HEK293 (cell line): Measurements from ENCODE around the gene NFATC1.

Source experiments
- CTCF ChIA-PET: fragments of 350-600 bp; formaldehyde crosslinking; extraction: SDS; loops from one replicate; lab custom pipeline; 2021; ENCODE audit warnings: antibody characterized with exemption; lab: Yijun Ruan, JAX
- POLR2A ChIA-PET: fragments of 300-600 bp; formaldehyde crosslinking; extraction: SDS; loops from one replicate; lab custom pipeline; 2020; ENCODE audit warnings: antibody characterized with exemption, inconsistent platforms; lab: Yijun Ruan, JAX
- H3K27ac ChIP-seq: fragments of 200-500 bp; sonication (Bioruptor generic); 2 replicates; pipeline ENCODE4 v1.5.1; 2014; ENCODE audit warnings: low read depth, low read length, control low read depth, inconsistent platforms; ENCODE audit errors: extremely low read depth
- H3K36me3 ChIP-seq, 2 experiments: fragments of 200-500 bp in 1 of 2; sonication (Bioruptor generic) in 1 of 2; 1 replicate in 1 of 2; 2 replicates in 1 of 2; pipeline ENCODE4 v1.5.1; 2014 to 2017; ENCODE audit warnings: inconsistent platforms in 2 of 2, low read length in 2 of 2; ENCODE audit not compliant: control insufficient read depth in 2 of 2, insufficient read depth in 1 of 2
- H3K4me1 ChIP-seq: fragments of 200-500 bp; sonication (Bioruptor generic); 2 replicates; pipeline ENCODE4 v1.5.1; 2014; ENCODE audit warnings: mild to moderate bottlenecking, low read length, inconsistent platforms; ENCODE audit not compliant: control insufficient read depth, insufficient read depth
- H3K4me3 ChIP-seq: 2 replicates; pipeline ENCODE4 v1.5.1; 2011; ENCODE audit warnings: low read depth, mild to moderate bottlenecking, control low read depth, low read length, moderate library complexity
- H3K9me3 ChIP-seq: fragments of 200-500 bp; sonication (Bioruptor generic); 2 replicates; pipeline ENCODE4 v1.5.1; 2014; ENCODE audit warnings: low read depth, low read length, inconsistent platforms; ENCODE audit not compliant: control insufficient read depth, insufficient read depth
- HOXA7 ChIP-seq: sonication (generic); formaldehyde crosslinking; IDR thresholded peaks from 2 replicates; pipeline ENCODE4 v1.8.1; 2022; ENCODE audit warnings: missing genetic modification reagents, borderline replicate concordance
- KLF1 ChIP-seq: fragments of 450-650 bp; formaldehyde crosslinking; IDR thresholded peaks from 2 replicates; pipeline ENCODE4 v1.5.1; 2016; ENCODE audit warnings: missing biosample characterization, missing genetic modification characterization
- OVOL3 ChIP-seq: fragments of 450-650 bp; formaldehyde crosslinking; IDR thresholded peaks from 2 replicates; pipeline ENCODE4 v1.5.1; 2016; ENCODE audit warnings: missing biosample characterization, missing genetic modification characterization
- RBAK ChIP-seq: fragments of 450-650 bp; formaldehyde crosslinking; IDR thresholded peaks from 2 replicates; pipeline ENCODE4 v1.5.1; 2016; ENCODE audit warnings: missing biosample characterization, missing genetic modification characterization
- SCRT2 ChIP-seq: fragments of 450-650 bp; formaldehyde crosslinking; IDR thresholded peaks from 2 replicates; pipeline ENCODE4 v1.5.1; 2016; ENCODE audit warnings: missing biosample characterization, missing genetic modification characterization
- YY2 ChIP-seq: fragments of 450-650 bp; formaldehyde crosslinking; IDR thresholded peaks from 2 replicates; pipeline ENCODE4 v1.5.1; 2016; ENCODE audit warnings: missing biosample characterization, missing genetic modification characterization
- ZBTB21 ChIP-seq: fragments of 450-650 bp; formaldehyde crosslinking; IDR thresholded peaks from 2 replicates; pipeline ENCODE4 v1.5.1; 2017; ENCODE audit warnings: missing biosample characterization, missing genetic modification characterization
- ZNF10 ChIP-seq: fragments of 450-650 bp; formaldehyde crosslinking; IDR thresholded peaks from 2 replicates; pipeline ENCODE4 v1.5.1; 2017; ENCODE audit warnings: missing biosample characterization, missing genetic modification characterization
- ZNF132 ChIP-seq: fragments of 450-650 bp; formaldehyde crosslinking; IDR thresholded peaks from 2 replicates; pipeline ENCODE4 v1.5.1; 2017; ENCODE audit warnings: missing biosample characterization, missing genetic modification characterization, borderline replicate concordance
- ZNF175 ChIP-seq: fragments of 450-650 bp; formaldehyde crosslinking; IDR thresholded peaks from 2 replicates; pipeline ENCODE4 v1.5.1; 2016; ENCODE audit warnings: missing biosample characterization, missing genetic modification characterization
- ZNF19 ChIP-seq: fragments of 450-650 bp; formaldehyde crosslinking; IDR thresholded peaks from 2 replicates; pipeline ENCODE4; 2016; ENCODE audit warnings: missing biosample characterization, missing genetic modification characterization, low read depth
- ZNF202 ChIP-seq: fragments of 450-650 bp; formaldehyde crosslinking; IDR thresholded peaks from 2 replicates; pipeline ENCODE4 v1.5.1; 2016; ENCODE audit warnings: missing biosample characterization, missing genetic modification characterization, borderline replicate concordance
- ZNF23 ChIP-seq: fragments of 450-650 bp; formaldehyde crosslinking; IDR thresholded peaks from 2 replicates; pipeline ENCODE4 v1.5.1; 2016; ENCODE audit warnings: missing biosample characterization, missing genetic modification characterization, borderline replicate concordance
- ZNF354C ChIP-seq: fragments of 450-650 bp; formaldehyde crosslinking; IDR thresholded peaks from 2 replicates; pipeline ENCODE4 v1.5.1; 2016; ENCODE audit warnings: missing biosample characterization, missing genetic modification characterization, low read depth, borderline replicate concordance
- ZNF404 ChIP-seq: fragments of 450-650 bp; formaldehyde crosslinking; IDR thresholded peaks from 2 replicates; pipeline ENCODE4 v1.5.1; 2017; ENCODE audit warnings: missing biosample characterization, missing genetic modification characterization
- ZNF416 ChIP-seq: fragments of 450-650 bp; formaldehyde crosslinking; IDR thresholded peaks from 2 replicates; pipeline ENCODE4 v1.5.1; 2016; ENCODE audit warnings: missing biosample characterization, missing genetic modification characterization
- ZNF561 ChIP-seq: fragments of 450-650 bp; IDR thresholded peaks from 2 replicates; pipeline ENCODE4 v1.5.1; 2018; ENCODE audit warnings: missing biosample characterization, missing genetic modification characterization, borderline replicate concordance
- ZNF571 ChIP-seq: fragments of 450-650 bp; formaldehyde crosslinking; IDR thresholded peaks from 2 replicates; pipeline ENCODE4 v1.5.0; 2017; ENCODE audit warnings: missing biosample characterization, missing genetic modification characterization
- ZNF626 ChIP-seq: fragments of 450-650 bp; sonication (Bioruptor Pico); formaldehyde crosslinking; IDR thresholded peaks from 2 replicates; pipeline ENCODE4 v1.5.1; 2018; ENCODE audit warnings: missing biosample characterization, missing genetic modification characterization, inconsistent platforms
- ZNF692 ChIP-seq: fragments of 450-650 bp; formaldehyde crosslinking; IDR thresholded peaks from 2 replicates; pipeline ENCODE4 v1.5.1; 2016; ENCODE audit warnings: missing biosample characterization, missing genetic modification characterization
- ZNF701 ChIP-seq: fragments of 450-650 bp; formaldehyde crosslinking; IDR thresholded peaks from 2 replicates; pipeline ENCODE4 v1.5.1; 2016; ENCODE audit warnings: missing biosample characterization, missing genetic modification characterization
- ZXDB ChIP-seq: fragments of 450-650 bp; formaldehyde crosslinking; IDR thresholded peaks from 2 replicates; pipeline ENCODE4 v1.5.1; 2016; ENCODE audit warnings: missing biosample characterization, missing genetic modification characterization
- TF ChIP-seq, protein P1 (sequence below): fragments of 450-650 bp; formaldehyde crosslinking; IDR thresholded peaks from 2 replicates; pipeline ENCODE4 v1.5.1; 2017; ENCODE audit warnings: missing biosample characterization, missing genetic modification characterization
- TF ChIP-seq, protein P2 (sequence below): fragments of 450-650 bp; formaldehyde crosslinking; IDR thresholded peaks from 2 replicates; pipeline ENCODE4 v1.5.1; 2016; ENCODE audit warnings: missing biosample characterization, missing genetic modification characterization
- TF ChIP-seq, protein P3 (sequence below): fragments of 450-650 bp; formaldehyde crosslinking; IDR thresholded peaks from 2 replicates; pipeline ENCODE4 v1.5.1; 2017; ENCODE audit warnings: missing biosample characterization, missing genetic modification characterization

NFATC1 gene

DNA sequence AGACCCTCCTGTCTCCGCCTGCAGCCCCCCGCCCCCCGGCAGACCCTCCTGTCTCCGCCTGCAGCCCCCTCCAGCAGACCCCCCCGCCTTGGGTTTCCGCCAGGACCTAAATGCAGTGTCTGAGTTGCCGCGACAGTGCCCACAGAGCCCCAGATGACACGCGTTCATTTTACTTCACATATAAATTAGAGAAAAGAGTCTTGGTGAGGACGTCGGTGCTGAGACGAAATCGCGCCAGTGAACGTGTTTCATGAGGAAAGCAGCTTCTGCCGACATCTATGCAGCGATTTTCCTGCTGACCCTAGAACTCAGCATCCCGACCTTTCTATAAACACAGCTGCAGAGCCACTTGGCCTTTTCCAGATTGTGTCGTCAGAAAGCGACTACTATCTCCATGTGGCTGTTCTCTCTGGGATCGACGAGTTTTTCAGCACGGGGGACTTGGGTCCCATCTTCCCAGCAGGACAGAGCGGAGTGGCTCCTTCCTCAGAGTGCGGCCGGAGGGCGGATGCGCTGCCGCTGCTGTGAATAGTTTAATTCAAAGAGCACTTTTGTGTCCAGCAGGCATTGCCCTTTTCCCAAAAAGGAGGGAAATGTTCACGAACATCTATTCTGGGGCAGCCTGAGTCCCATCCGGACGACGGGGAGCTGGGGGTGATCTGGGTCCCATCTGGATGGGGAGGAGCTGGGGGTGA, 136.7 kb downstream of the NFATC1 start (continued):
- TF ChIP-seq ZNF354C (tag by site-specific recombination) (no peak), ZNF626 (tag by site-specific recombination) (no peak), ZNF416 (tag by site-specific recombination) (no peak), RBAK (tag by site-specific recombination) (no peak)

- Histone ChIP-seq H3K27ac (no peak overlapping the region), H3K36me3 (peaks cover 0 to 8% of the 10 kb centered on the region in 2 experiments; a peak in 1 of 3 replicates), H3K4me3 (no peak overlapping the region), H3K9me3 (no peaks in the 10 kb centered on the region), H3K4me1 (no peaks in the 10 kb centered on the region)
- CTCF ChIA-PET: interaction anchor here (8.9 kb wide), 1 partner anchor 153 kb away, joined by 139 read pairs; no protein-coding TSS in a partner anchor
- TF ChIP-seq SCRT2 (tag by site-specific recombination): no peak
- POLR2A ChIA-PET: no interaction called here
Observed at GRCh38 chr18:79533146-79533545, 137.4 kb downstream of the NFATC1 start.

GRCh38 chr18:79533591-79533990, 137.9 kb downstream of the NFATC1 start:
- CTCF ChIA-PET: interaction anchor here (8.9 kb wide), 1 partner anchor 153 kb away, joined by 139 read pairs; no protein-coding TSS in a partner anchor
- no peak overlapping the region for H3K4me3 ChIP-seq
- TF ChIP-seq ZNF561 (tag by site-specific recombination): no peak
- TF ChIP-seq ZNF175: no peak
- no peak for TF ChIP-seq ZXDB (tag by site-specific recombination)
- no peak for TF ChIP-seq KLF1
- H3K4me1 ChIP-seq: no peaks in the 10 kb centered on the region
- H3K36me3 ChIP-seq: peaks cover 0 to 6% of the 10 kb centered on the region in 2 experiments; a peak in 1 of 3 replicates
- no peak overlapping the region for H3K27ac ChIP-seq
- H3K9me3 ChIP-seq: no peaks in the 10 kb centered on the region
- POLR2A ChIA-PET: no interaction called here

GRCh38 chr18:79534356-79534755, 138.6 kb downstream of the NFATC1 start:
- Histone ChIP-seq H3K4me1 (no peaks in the 10 kb centered on the region), H3K36me3 (peaks cover 0 to 3% of the 10 kb centered on the region in 2 experiments; a peak in 1 of 3 replicates), H3K9me3 (no peaks in the 10 kb centered on the region), H3K27ac (no peak overlapping the region), H3K4me3 (no peak overlapping the region)
- ChIA-PET CTCF (no interaction called here), POLR2A (no interaction called here)
- TF ChIP-seq ZNF561 (tag by site-specific recombination) (no peak), OVOL3 (tag by site-specific recombination) (no peak), ZBTB21 (tag by site-specific recombination) (no peak), YY2 (tag by site-specific recombination) (no peak), ZNF692 (tag by site-specific recombination) (no peak), ZNF23 (tag by site-specific recombination) (no peak), ZNF701 (tag by site-specific recombination) (no peak), ZNF404 (no peak), ZNF132 (tag by site-specific recombination) (no peak), ZNF202 (tag by site-specific recombination) (no peak), ZNF10 (tag by site-specific recombination) (no peak), HOXA7 (CRISPR knock-in tag) (no peak), ZNF19 (tag by site-specific recombination) (no peak), ZNF571 (tag by site-specific recombination) (no peak)
- TF ChIP-seq, protein P1, sequence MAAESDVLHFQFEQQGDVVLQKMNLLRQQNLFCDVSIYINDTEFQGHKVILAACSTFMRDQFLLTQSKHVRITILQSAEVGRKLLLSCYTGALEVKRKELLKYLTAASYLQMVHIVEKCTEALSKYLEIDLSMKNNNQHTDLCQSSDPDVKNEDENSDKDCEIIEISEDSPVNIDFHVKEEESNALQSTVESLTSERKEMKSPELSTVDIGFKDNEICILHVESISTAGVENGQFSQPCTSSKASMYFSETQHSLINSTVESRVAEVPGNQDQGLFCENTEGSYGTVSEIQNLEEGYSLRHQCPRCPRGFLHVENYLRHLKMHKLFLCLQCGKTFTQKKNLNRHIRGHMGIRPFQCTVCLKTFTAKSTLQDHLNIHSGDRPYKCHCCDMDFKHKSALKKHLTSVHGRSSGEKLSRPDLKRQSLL (tag by site-specific recombination): no peak
- TF ChIP-seq, protein P2, sequence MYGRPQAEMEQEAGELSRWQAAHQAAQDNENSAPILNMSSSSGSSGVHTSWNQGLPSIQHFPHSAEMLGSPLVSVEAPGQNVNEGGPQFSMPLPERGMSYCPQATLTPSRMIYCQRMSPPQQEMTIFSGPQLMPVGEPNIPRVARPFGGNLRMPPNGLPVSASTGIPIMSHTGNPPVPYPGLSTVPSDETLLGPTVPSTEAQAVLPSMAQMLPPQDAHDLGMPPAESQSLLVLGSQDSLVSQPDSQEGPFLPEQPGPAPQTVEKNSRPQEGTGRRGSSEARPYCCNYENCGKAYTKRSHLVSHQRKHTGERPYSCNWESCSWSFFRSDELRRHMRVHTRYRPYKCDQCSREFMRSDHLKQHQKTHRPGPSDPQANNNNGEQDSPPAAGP (tag by site-specific recombination): no peak
- TF ChIP-seq, protein P3, sequence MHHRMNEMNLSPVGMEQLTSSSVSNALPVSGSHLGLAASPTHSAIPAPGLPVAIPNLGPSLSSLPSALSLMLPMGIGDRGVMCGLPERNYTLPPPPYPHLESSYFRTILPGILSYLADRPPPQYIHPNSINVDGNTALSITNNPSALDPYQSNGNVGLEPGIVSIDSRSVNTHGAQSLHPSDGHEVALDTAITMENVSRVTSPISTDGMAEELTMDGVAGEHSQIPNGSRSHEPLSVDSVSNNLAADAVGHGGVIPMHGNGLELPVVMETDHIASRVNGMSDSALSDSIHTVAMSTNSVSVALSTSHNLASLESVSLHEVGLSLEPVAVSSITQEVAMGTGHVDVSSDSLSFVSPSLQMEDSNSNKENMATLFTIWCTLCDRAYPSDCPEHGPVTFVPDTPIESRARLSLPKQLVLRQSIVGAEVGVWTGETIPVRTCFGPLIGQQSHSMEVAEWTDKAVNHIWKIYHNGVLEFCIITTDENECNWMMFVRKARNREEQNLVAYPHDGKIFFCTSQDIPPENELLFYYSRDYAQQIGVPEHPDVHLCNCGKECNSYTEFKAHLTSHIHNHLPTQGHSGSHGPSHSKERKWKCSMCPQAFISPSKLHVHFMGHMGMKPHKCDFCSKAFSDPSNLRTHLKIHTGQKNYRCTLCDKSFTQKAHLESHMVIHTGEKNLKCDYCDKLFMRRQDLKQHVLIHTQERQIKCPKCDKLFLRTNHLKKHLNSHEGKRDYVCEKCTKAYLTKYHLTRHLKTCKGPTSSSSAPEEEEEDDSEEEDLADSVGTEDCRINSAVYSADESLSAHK (tag by site-specific recombination): no peak
